Psoas muscle (tissue), 8 donors: ENCODE data around the gene CYP4F22. TPM values are rescaled to one million over a fixed set of nuclear protein-coding genes. Genes with fewer than 3 reads are reported as not detected.
"Not testable (repeated sequence)": the region's sequence is repeated elsewhere in the genome, so short reads cannot be mapped to it uniquely, and the experiment has no call there.

Experiments used
- ATAC-seq, 4 donors: fragments of 200-7000 bp; cut with Tn5 transposase; one replicate each; pipeline ENCODE4 v1.9.1; 2020; ENCODE audit warnings: moderate library complexity in 3 of 4, mild to moderate bottlenecking in 2 of 4
- DNase-seq, 2 donors: peaks; one replicate each; pipeline ENCODE4 v3.0.0-alpha.2; 2020
- H3K27ac ChIP-seq: fragments of 200-600 bp; one replicate; pipeline ENCODE4 v1.8.0; 2022
- H3K27me3 ChIP-seq, 3 donors: fragments of 200-600 bp in 1 of 3; one replicate each; pipeline versions ENCODE4 v1.6.1 to v1.8.0; 2013 to 2022; ENCODE audit warnings: low read length in 2 of 3, mild to moderate bottlenecking in 2 of 3, moderate library complexity in 1 of 3; ENCODE audit not compliant: insufficient read depth in 3 of 3
- H3K36me3 ChIP-seq, 2 donors: fragments of 200-600 bp in 1 of 2; one replicate each; pipeline versions ENCODE4 v1.6.1 to v1.8.0; 2013 to 2022; ENCODE audit warnings: low read depth in 1 of 2, mild to moderate bottlenecking in 1 of 2, moderate library complexity in 1 of 2; ENCODE audit not compliant: insufficient read depth in 1 of 2
- H3K4me1 ChIP-seq: fragments of 200-600 bp; one replicate; pipeline ENCODE4 v1.8.0; 2022
- H3K4me3 ChIP-seq: fragments of 200-600 bp; one replicate; pipeline ENCODE4 v1.8.0; 2022; ENCODE audit warnings: mild to moderate bottlenecking
- H3K9me3 ChIP-seq: fragments of 200-600 bp; one replicate; pipeline ENCODE4 v1.8.0; 2022
- CTCF ChIP-seq: fragments of 200-600 bp; IDR thresholded peaks from one replicate; pipeline ENCODE4 v1.8.0; 2022; ENCODE audit warnings: antibody characterized with exemption
- WGBS, 3 donors: extraction: QIAGEN DNeasy Blood & Tissue Kit; methylation state at CpG; one replicate each; pipeline versions ENCODE4 v1.1.6 to v1.1.7; 2013; 5-methylcytosine and 5-hydroxymethylcytosine counted together
- intact Hi-C, 2 donors: fragments of 100-400 bp; cut with DNase I; formaldehyde crosslinking; loops; one replicate each; pipeline versions ENCODE4 v1.11.0 to v1.14.2; 2022
- polyA plus RNA-seq, 3 donors: library from polyadenylated mRNA; stranded (reverse); fragments of 200-250 nt; gene quantifications; one replicate each; pipeline ENCODE4 v1.2.3, GENCODE V29; 2013
- total RNA-seq, 4 donors: library from RNA; stranded (reverse); fragmentation: NEBNext Ultra II Directional in 2 of 4; extraction: Animal tissue kit (Norgen Biotek cat#: 25700) in 2 of 4; gene quantifications; one replicate each; pipeline versions ENCODE4 v1.2.1 to v1.2.4, GENCODE V29; 2021 to 2023
- donor health status: healthy with polysubstance abuse.
- donor health status: DM: no; HTN: no; CAD: no; lungs with moderate emphysema.
- donor health status: Bipolar disorder and iron deficiency.
- donor health status: healthy.
- donor health status: DM: yes; HTN: yes; CAD: no.
- donor health status: DM: no; HTN: no; CAD: no.
- donor health status: DM: no; HTN: no; CAD: no.
- donor health status: DM: yes; HTN: yes; CAD: no.

The CYP4F22 gene
- total and polyA plus RNA-seq, 7 donors = 0.04 to 0.30 (median 0.23) TPM; not detected in 3

- ATAC-seq = peak in 2 of 4 donors; percentile 41 to 50
- TF ChIP-seq CTCF = no peak
- intact Hi-C loops = no loop called here
- peak in 1 of 2 donors; percentile 72 for DNase-seq
- Histone ChIP-seq H3K4me1 (no peaks in the 10 kb centered on the region), H3K27me3 (no peaks in the 10 kb centered on the region), H3K27ac (no peak within 1 kb of the TSS), H3K4me3 (no peak within 1 kb of the TSS), H3K36me3 (no peaks in the 10 kb centered on the region), H3K9me3 (no peaks in the 10 kb centered on the region)
- 58 to 66% (median 62%) methylated on average over 16 of the region's 16 CpGs for WGBS, 3 donors
Observed at GRCh38 chr19:15479391-15480345, 28.7 kb upstream of the CYP4F22 start, which contains the start of gene PGLYRP2. Gene PGLYRP2, minus strand, starts transcription at chr19:15479501. Its CDS starts 130 bp downstream, at chr19:15479371.

- WGBS, 3 donors = 88 to 91% (median 91%) methylated on average over 7 of the region's 7 CpGs
- H3K9me3 ChIP-seq, H3K4me3 ChIP-seq, H3K36me3 ChIP-seq, H3K27me3 ChIP-seq, H3K4me1 ChIP-seq, ATAC-seq, H3K27ac ChIP-seq, DNase-seq, intact Hi-C loops: not testable (repeated sequence)
Observed at GRCh38 chr19:15480996-15481395, 27.3 kb upstream of the CYP4F22 start.

GRCh38 chr19:15485768-15486167 is 22.6 kb upstream of the CYP4F22 start:
- DNase-seq, H3K36me3 ChIP-seq, H3K27ac ChIP-seq, H3K4me1 ChIP-seq, ATAC-seq, H3K9me3 ChIP-seq, intact Hi-C loops, H3K4me3 ChIP-seq, H3K27me3 ChIP-seq: not testable (repeated sequence)
- WGBS, 3 donors = 83 to 90% (median 90%) methylated on average over 5 of the region's 5 CpGs

- intact Hi-C loops = no loop called here
- TF ChIP-seq CTCF = no peak
- Histone ChIP-seq H3K4me1 (no peaks in the 10 kb centered on the region), H3K4me3 (no peak overlapping the region), H3K9me3 (peaks cover 4% of the 10 kb centered on the region), H3K27ac (no peak overlapping the region), H3K27me3 (no peaks in the 10 kb centered on the region), H3K36me3 (no peaks in the 10 kb centered on the region)
- DNase-seq (no peak), ATAC-seq (no peak)
- 90 to 91% (median 91%) methylated on average over 4 of the region's 4 CpGs for WGBS, 3 donors
Observed at GRCh38 chr19:15487038-15487437, 21.3 kb upstream of the CYP4F22 start.

- 32 to 37% (median 33%) methylated on average over 13 of the region's 13 CpGs for WGBS, 3 donors
- Histone ChIP-seq H3K9me3 (peaks cover 4% of the 10 kb centered on the region), H3K4me1 (no peaks in the 10 kb centered on the region), H3K27me3 (no peaks in the 10 kb centered on the region), H3K4me3 (no peak overlapping the region), H3K27ac (no peak overlapping the region), H3K36me3 (no peaks in the 10 kb centered on the region)
- ATAC-seq (peak in 2 of 4 donors; percentile 60 to 71), DNase-seq (peak; percentile 23 to 85)
- no peak for TF ChIP-seq CTCF
- intact Hi-C loops = no loop called here
Observed at GRCh38 chr19:15488489-15489226, 19.7 kb upstream of the CYP4F22 start.
